Measurements from ENCODE around the gene ERO1B. TPM values are rescaled to one million over a fixed set of nuclear protein-coding genes. Genes with fewer than 3 reads are reported as not detected.
"Not testable (repeated sequence)": the region's sequence is repeated elsewhere in the genome, so short reads cannot be mapped to it uniquely, and the experiment has no call there.

Gene ERO1B
- total and polyA plus RNA-seq, 12 donors, result 4.0 to 7.0 (median 5.6) TPM

GRCh38 chr1:236320214-236320613 is 38.5 kb upstream of the ERO1B start:
- intact Hi-C loops (cut with DNase I), result no loop called here
- no peak for DNase-seq
- peaks cover 0 to 44% (median 23%) of the 10 kb centered on the region in 11 donors for H3K9me3 ChIP-seq
- no peak overlapping the region for H3K27ac ChIP-seq
- H3K27me3 ChIP-seq, result no peaks in the 10 kb centered on the region
- no peak for TF ChIP-seq CTCF (IDR thresholded peaks at IDR 0.05)
- WGBS, 2 donors, result 72 to 81% methylated on average over 1 of the region's 1 CpG
- no peaks in the 10 kb centered on the region for H3K4me1 ChIP-seq
- no peaks in the 10 kb centered on the region for H3K36me3 ChIP-seq
- no peak overlapping the region for H3K4me3 ChIP-seq
- ATAC-seq, result no peak

GRCh38 chr1:236316437-236316836 is 34.7 kb upstream of the ERO1B start:
- Histone ChIP-seq H3K36me3 (no peaks in the 10 kb centered on the region), H3K27me3 (no peaks in the 10 kb centered on the region), H3K4me3 (no peak overlapping the region), H3K27ac (no peak overlapping the region), H3K4me1 (no peaks in the 10 kb centered on the region), H3K9me3 (peaks cover 0 to 7% (median 3%) of the 10 kb centered on the region in 11 donors)
- DNase-seq (no peak), ATAC-seq (no peak)
- TF ChIP-seq CTCF (IDR thresholded peaks at IDR 0.05), result no peak
- intact Hi-C loops (cut with DNase I), result no loop called here
- 90 to 100% methylated on average over 2 of the region's 2 CpGs for WGBS, 2 donors

GRCh38 chr1:236315518-236315917 is 33.8 kb upstream of the ERO1B start:
- Histone ChIP-seq H3K27ac (no peak overlapping the region), H3K4me3 (no peak overlapping the region), H3K36me3 (no peaks in the 10 kb centered on the region), H3K4me1 (no peaks in the 10 kb centered on the region), H3K27me3 (no peaks in the 10 kb centered on the region), H3K9me3 (no peaks in the 10 kb centered on the region)
- ATAC-seq (no peak), DNase-seq (no peak)
- intact Hi-C loops (cut with DNase I), result no loop called here
- 76 to 84% methylated on average over 2 of the region's 2 CpGs for WGBS, 2 donors
- no peak for TF ChIP-seq CTCF (IDR thresholded peaks at IDR 0.05)

GRCh38 chr1:236315092-236315491 is 33.3 kb upstream of the ERO1B start:
- H3K4me3 ChIP-seq, result no peak overlapping the region
- no peaks in the 10 kb centered on the region for H3K27me3 ChIP-seq
- no peak for DNase-seq
- H3K4me1 ChIP-seq, result no peaks in the 10 kb centered on the region
- WGBS, 2 donors, result 85 to 99% methylated on average over 10 of the region's 10 CpGs
- no peaks in the 10 kb centered on the region for H3K36me3 ChIP-seq
- intact Hi-C loops (cut with DNase I), result no loop called here
- no peak for ATAC-seq
- no peak overlapping the region for H3K27ac ChIP-seq
- H3K9me3 ChIP-seq, result no peaks in the 10 kb centered on the region
- TF ChIP-seq CTCF (IDR thresholded peaks at IDR 0.05), result no peak

- H3K27me3 ChIP-seq; H3K4me1 ChIP-seq; DNase-seq; ATAC-seq; H3K36me3 ChIP-seq; H3K4me3 ChIP-seq; H3K27ac ChIP-seq; intact Hi-C loops (cut with DNase I); H3K9me3 ChIP-seq: not testable (repeated sequence)
- 82 to 83% methylated on average over 5 of the region's 5 CpGs for WGBS, 2 donors
These were observed 32.3 kb upstream of the ERO1B start for GRCh38 chr1:236314050-236314449.

All from heart right ventricle (tissue), 16 donors.